Measurements from ENCODE around the gene OGFOD2.
A peak's percentile ranks its signal among the peaks of the same experiment; 100 is the strongest.

OGFOD2 gene

DNA sequence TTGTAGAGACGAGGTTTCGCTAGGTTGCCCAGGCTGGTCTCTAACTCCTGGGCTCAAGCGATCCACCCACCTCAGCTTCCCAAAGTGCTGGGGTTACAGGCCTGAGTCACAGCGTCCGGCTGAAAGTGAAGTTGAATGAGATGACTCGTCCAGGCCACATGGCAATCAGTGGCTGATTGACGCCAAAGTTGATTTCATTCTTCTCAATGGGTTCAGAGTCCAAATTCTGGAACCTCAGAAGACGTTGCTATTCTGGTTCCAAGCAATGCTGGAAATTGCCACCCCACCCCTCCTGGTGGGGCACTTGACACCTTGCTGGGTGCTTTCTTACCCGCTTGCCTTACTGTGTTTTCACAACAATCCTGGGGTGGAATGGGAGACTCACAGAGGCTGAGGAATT lies 23.6 kb upstream of the OGFOD2 start:
- no peak for DNase-seq (ENCODE audit: low read depth in 2 of 2, low spot score in 1 of 2)

DNA sequence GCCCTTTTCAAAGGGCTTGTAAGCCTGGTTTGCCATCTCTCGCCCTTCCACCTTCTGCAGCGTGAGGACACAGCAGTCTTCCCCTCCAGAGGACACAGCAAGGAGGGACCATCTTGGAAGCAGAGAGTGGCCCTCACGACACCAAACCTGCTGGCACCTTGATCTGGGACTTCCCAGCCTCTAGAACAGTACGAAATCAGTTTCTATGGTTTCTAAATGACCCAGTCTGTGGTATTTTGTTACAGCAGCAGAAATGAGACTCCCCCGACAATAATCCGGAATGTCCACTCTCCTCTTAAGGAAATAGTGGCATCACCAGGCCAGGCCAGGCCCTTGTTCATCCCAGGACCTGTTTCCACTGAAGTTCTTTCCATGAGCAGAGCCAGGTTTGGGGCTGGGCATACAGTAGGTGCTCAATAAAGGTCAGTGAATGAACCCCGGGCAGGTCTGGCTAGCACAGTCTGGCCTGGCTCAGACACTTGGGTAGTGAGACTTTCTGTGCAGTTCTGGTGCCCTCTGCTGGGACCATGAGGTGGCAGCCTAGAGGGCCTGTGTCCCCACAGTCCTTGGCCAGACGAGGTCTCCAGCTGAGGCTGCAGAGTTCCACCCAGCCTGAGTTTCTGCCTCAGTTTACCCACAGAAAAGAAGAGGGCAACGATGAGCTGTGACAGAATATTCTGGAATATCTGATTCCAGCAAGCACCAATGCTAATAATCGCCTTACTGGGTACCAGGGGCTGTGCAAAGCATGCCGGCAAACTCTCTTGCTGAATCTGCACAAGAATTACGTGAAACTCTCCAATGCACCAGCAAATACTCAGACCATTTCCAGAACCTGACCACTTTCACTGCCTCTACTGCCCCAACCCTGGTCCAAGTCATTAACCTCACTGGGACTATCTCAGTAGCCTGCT lies 22.8 kb upstream of the OGFOD2 start:
- DNase-seq (ENCODE audit: low read depth in 2 of 2, low spot score in 1 of 2): peak; percentile 42 to 50

DNA sequence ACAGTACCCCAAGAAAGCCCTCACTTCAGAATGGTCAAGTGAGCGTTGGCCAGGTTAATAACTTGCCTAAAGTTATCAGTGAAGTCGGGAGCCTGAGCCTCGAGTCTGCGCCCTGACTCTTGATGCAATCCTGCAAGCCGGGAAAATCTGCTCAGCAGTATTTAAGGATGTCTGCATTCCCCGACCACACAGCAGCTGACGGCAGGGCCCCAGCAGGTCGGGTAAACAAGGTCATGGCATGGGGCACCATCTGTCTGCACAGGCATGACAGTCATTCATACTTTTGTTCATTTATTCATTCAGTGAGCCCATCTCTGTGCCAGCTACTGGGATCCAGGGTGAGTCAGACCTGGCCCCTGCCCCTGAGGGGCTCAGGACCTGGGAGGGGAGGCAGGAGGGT lies 19.9 kb upstream of the OGFOD2 start:
- no peak for DNase-seq (ENCODE audit: low read depth in 2 of 2, low spot score in 1 of 2)

- DNase-seq (ENCODE audit: low read depth in 2 of 2, low spot score in 1 of 2): no peak
Measured at GRCh38 chr12:122956035-122956434, 19.0 kb upstream of the OGFOD2 start.

- DNase-seq (ENCODE audit: low read depth in 2 of 2, low spot score in 1 of 2): no peak
Measured at GRCh38 chr12:122958198-122958888, 16.7 kb upstream of the OGFOD2 start.

DNA sequence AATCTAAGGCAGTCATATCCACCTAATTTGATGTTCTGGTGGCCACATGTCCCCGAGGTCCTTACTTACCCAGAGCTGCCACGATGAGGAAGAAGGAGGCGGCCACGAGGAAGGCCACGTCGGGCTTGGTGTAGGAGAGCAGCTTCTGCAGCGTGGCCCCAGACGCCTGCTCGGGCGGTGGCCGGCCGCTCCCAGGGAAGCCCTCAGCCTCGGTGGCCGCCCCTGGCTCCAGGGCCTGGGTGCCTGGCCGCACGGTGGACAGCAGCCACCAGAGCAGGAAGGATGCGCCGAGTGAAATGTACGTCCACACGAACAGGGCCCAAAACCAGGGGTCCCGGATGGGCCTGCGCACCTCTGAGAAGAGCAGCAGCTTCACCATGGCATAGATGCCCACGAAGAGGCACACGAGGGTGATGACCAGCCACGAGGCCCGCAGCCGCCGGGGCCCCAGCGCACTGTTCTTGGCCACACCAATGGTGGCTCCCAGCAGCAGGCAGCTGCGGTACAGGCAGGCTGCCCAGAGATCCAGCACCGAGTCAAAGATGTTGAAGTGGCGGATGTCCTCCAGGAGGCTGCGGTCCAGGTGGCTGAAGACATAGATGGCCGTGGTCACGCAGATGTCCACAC lies 15.4 kb upstream of the OGFOD2 start:
- no peak for DNase-seq (ENCODE audit: low read depth in 2 of 2, low spot score in 1 of 2)

DNA sequence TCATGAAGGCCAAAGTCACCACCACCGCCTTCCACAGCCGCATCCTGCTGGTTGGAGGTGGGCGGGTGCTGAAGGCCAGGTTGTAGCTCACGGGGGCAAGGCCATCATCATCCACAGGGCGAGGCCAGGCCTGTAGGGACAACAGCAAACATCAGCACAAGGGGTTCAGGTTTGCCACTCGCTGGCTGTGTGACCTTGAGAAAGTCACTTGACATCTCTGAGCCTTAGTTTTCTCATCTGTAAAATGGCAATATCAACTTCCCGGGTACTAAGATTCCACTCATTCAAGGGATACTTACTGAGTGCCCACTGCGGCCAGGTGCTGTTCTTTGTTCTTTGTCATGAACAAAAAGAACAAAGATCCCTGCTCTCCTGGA lies 14.9 kb upstream of the OGFOD2 start:
- DNase-seq (ENCODE audit: low read depth in 2 of 2, low spot score in 1 of 2): no peak

- DNase-seq (ENCODE audit: low read depth in 2 of 2, low spot score in 1 of 2): no peak
Measured at GRCh38 chr12:122961531-122962329, 13.3 kb upstream of the OGFOD2 start.

DNA sequence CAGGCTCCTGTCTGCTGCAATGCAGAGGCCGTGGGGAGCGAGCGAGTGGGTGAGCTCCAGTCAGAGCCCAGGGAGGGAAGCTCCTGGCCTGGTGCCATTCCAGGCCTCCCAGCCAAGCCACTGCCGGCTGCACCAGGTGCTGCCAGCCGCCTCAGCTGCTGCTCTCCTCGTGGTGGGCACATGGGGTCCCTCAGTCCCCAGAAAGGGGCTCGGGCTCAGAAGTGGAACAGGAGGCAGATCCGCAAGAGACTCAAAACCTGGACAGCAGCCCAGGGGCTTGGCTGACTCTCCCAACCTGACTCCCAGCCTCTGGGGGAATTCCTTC lies 11.1 kb upstream of the OGFOD2 start:
- no peak for DNase-seq (ENCODE audit: low read depth in 2 of 2, low spot score in 1 of 2)

- no peak for DNase-seq (ENCODE audit: low read depth in 2 of 2, low spot score in 1 of 2)
Measured at GRCh38 chr12:122964439-122965257, 10.4 kb upstream of the OGFOD2 start.

GRCh38 chr12:122965321-122965751 lies 9.7 kb upstream of the OGFOD2 start:
- DNase-seq (ENCODE audit: low read depth in 2 of 2, low spot score in 1 of 2): no peak

GRCh38 chr12:122965851-122966742 lies 8.9 kb upstream of the OGFOD2 start, which contains the start of gene ABCB9:
ABCB9 (minus strand) TSS chr12:122966463; CDS start chr12:122960235, 6,228 bp downstream.
- DNase-seq (ENCODE audit: low read depth in 2 of 2, low spot score in 1 of 2): peak; percentile 87 to 94

GRCh38 chr12:122966743-122967550 lies 8.1 kb upstream of the OGFOD2 start:
- DNase-seq (ENCODE audit: low read depth in 2 of 2, low spot score in 1 of 2): no peak

GRCh38 chr12:122968104-122968503 lies 6.9 kb upstream of the OGFOD2 start:
- no peak for DNase-seq (ENCODE audit: low read depth in 2 of 2, low spot score in 1 of 2)

DNA sequence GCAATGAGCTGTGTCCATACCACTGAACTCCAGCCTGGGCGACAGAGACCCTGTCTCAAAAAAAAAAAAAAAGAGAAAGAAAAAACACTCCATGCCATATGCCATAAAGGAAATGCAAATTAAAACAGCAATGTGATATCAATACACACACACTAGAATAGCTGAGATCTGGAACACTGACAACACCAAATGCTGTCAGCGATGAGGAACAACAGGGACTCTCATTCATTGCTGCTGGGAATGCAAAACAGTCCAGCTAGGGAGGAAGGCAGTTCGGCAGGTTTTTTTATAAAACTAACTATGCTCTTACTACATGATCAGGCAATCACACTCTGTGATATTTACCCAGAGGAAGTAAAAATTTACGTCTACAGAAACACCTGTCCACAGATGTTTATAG lies 5.4 kb upstream of the OGFOD2 start:
- no peak for DNase-seq (ENCODE audit: low read depth in 2 of 2, low spot score in 1 of 2)

- DNase-seq (ENCODE audit: low read depth in 2 of 2, low spot score in 1 of 2): peak; percentile 99
Measured at GRCh38 chr12:122974274-122974891, 661 bp upstream of the OGFOD2 start.

DNA sequence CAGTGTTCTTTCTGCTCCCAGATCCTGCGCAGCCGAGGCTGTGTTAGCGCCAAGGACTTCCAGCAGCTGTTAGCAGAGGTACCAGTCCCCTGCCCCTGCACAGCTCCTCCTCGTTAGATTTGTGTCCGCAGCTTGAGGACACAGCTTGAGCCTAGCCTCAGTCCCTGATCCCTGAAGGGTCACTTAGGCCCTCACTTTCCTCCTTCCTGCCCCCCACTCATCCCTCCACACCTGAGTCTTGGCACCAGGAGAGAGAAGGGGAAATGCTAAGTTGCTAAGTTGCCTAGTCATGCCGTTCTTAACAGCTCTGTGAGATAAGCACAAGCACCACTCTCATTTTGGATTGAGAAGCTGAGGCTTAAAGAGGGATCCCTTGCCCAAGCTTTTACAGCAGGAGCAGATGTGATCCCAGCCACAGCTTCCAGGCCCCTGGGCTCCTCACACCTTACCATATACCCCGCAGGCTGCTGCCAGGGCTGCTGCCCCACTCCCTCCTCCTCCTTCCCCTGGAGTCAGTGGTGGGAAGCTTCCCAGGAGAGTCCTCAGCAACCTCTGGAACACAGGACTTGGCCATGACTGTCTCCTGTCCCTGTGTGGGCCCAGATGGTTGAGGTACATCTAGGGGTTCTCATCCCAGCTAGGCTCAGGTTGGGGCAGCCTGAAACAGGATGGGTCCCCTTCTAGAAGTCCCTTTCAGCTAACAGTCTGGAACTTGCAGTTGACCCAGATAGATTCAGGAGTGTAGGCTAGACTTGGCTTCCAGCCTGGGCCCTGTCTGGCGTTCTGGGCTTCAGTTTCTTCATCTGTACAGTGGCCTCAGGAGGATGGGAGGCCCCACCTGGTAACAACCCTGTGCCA lies 975 bp downstream of the OGFOD2 start:
- DNase-seq (ENCODE audit: low read depth in 2 of 2, low spot score in 1 of 2): no peak

Measured in stimulated activated CD8-positive, alpha-beta memory T cell treated with anti-CD3 and anti-CD28 coated beads, Interleukin-4, amount 100 ng/mL, for 1 hour (primary cell).